Stimulated activated CD8-positive, alpha-beta memory T cell treated with anti-CD3 and anti-CD28 coated beads, Interleukin-15, amount 100 ng/mL, for 4 hours (primary cell): ENCODE measurements around the gene TIE1.

Experiments
- DNase-seq, 2 donors: peaks; one replicate each; pipeline ENCODE4 v3.0.0-alpha.2; 2020; ENCODE audit warnings: low read depth in 2 of 2

Gene TIE1

GRCh38 chr1:43338001-43338400 is 37.2 kb downstream of the TIE1 start:
- no peak for DNase-seq

- DNase-seq = no peak
These were observed 38.9 kb downstream of the TIE1 start for GRCh38 chr1:43339584-43340232.

- DNase-seq = no peak
These were observed 39.8 kb downstream of the TIE1 start for GRCh38 chr1:43340559-43340958.

GRCh38 chr1:43344267-43344850 is 43.6 kb downstream of the TIE1 start:
- DNase-seq = no peak

- DNase-seq = no peak
These were observed 44.3 kb downstream of the TIE1 start for GRCh38 chr1:43345120-43345519.

GRCh38 chr1:43346636-43347035 is 45.9 kb downstream of the TIE1 start:
- DNase-seq = no peak

GRCh38 chr1:43348343-43348808 is 47.6 kb downstream of the TIE1 start:
- DNase-seq = no peak

GRCh38 chr1:43348809-43349593 is 48.2 kb downstream of the TIE1 start:
- peak in 1 of 2 donors; percentile 24 for DNase-seq

- DNase-seq = no peak
These were observed 49.0 kb downstream of the TIE1 start for GRCh38 chr1:43349594-43350306.

GRCh38 chr1:43350976-43351375 is 50.2 kb downstream of the TIE1 start:
- DNase-seq = no peak

- DNase-seq = no peak
These were observed 50.9 kb downstream of the TIE1 start for GRCh38 chr1:43351421-43352350.

- no peak for DNase-seq
These were observed 51.5 kb downstream of the TIE1 start for GRCh38 chr1:43352351-43352705.

GRCh38 chr1:43352881-43353280 is 52.1 kb downstream of the TIE1 start:
- no peak for DNase-seq

- DNase-seq = no peak
These were observed 53.7 kb downstream of the TIE1 start for GRCh38 chr1:43354471-43354870.

GRCh38 chr1:43354936-43355335 is 54.2 kb downstream of the TIE1 start:
- DNase-seq = no peak

GRCh38 chr1:43357251-43357650 is 56.5 kb downstream of the TIE1 start:
- DNase-seq = no peak

GRCh38 chr1:43358121-43358745 is 57.5 kb downstream of the TIE1 start:
- DNase-seq = no peak

GRCh38 chr1:43358746-43359693 is 58.2 kb downstream of the TIE1 start, which contains the start of gene CDC20:
Gene CDC20, plus strand, starts transcription at chr1:43358981. Its CDS starts 235 bp downstream, at chr1:43359216.
- DNase-seq = peak; percentile 92 to 95

GRCh38 chr1:43359696-43360095 is 58.9 kb downstream of the TIE1 start:
- no peak for DNase-seq
